ENCODE data around the gene LRFN4.

LRFN4 gene

DNA sequence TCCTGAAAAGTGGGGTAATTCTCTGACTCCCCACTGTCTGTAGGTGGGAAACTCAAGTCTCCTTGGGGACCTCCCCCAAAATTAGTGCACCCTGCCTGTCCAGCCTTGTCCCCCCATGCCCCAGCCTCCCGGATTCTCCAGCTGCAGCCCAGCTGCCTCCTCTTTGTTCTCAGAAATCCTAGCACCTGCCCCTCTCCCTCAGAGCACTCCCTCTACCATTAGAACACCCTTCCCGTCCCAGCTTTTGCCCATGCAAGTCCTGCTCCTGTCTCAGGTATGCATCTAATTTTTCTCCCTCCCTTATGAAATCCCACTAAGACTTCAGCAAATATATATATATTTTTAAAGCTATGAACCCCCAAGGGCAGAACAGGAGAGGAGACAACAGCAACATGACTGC, 37.3 kb downstream of the LRFN4 start:
- no peak for DNase-seq

DNA sequence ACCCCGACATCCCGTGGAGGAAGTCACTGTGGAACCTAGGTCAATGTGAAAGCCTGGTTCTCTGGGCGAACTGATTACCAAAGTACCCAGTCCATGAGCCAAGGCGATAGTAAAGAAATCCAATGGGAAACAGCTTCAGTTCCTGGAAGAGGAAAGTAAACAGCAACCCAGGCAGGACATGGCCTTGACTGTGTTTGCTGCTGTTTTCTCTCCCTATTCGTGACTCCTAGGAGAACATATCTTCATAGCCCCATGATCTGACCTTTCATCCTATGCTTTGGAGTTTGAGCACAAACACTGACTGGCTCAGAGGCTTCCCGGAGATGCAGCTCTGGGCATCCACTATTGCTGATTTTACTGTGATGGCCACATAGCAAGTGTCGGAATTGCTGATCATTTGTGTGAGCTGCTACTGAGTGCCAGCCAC, 45.1 kb downstream of the LRFN4 start:
- DNase-seq, result no peak

GRCh38 chr11:66902486-66903177, 45.8 kb downstream of the LRFN4 start:
- DNase-seq, result no peak

- DNase-seq, result no peak
Measured at GRCh38 chr11:66904055-66904454, 47.2 kb downstream of the LRFN4 start.

GRCh38 chr11:66904561-66904960, 47.7 kb downstream of the LRFN4 start:
- DNase-seq, result no peak

- no peak for DNase-seq
Measured at GRCh38 chr11:66904981-66905521, 48.2 kb downstream of the LRFN4 start.

DNA sequence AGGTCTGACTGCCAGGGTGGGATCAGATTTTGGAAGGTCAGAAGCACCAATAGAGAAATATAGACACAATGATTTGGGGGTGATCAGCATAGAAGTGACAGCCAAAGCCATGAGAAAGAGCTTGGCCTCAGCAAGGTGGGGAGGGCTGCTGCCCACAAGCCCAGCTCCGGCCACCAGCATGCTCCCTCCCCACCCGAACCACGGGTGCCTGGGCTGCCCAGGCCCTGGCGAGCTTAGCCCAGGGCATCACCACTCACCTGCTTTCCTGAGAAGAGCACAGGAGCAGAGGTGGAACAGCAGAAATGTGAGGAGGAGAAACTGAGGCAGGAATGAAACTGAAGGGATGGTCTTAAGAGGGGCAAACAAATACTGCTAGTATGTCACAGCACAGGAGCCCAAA, 48.8 kb downstream of the LRFN4 start:
- DNase-seq, result no peak

DNA sequence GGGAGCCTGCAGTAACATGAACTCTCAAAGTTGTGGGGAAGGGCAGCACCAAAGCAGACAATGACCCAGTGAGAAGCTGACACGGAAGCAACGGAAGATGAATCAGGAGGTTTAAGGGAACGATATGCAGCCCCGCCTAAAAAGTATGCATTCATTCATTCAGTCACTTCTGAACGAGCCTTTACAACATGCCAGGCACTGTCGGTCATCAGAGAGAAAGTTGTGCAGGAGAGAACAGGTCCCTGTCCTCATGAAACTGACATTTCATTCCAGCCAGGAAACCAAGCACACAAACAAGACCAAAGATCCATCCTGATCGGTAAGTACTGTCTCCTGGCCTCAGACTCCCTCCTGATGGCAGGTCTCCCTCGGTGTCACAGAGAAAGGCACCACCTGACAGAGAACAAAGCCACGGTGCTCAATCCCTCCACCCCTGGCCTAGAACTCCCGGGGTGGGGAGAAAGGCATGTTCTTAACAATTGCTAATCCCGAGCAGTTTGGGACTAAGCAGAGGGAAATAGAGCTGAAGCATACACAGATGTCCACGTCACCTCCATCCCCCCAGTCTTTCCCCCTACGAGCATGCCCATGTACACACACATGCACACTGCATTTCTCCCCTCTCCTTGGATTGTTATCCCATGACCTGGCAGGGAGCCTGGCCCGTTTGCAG, 49.3 kb downstream of the LRFN4 start:
- no peak for DNase-seq

GRCh38 chr11:66907751-66908630, 51.1 kb downstream of the LRFN4 start:
- no peak for DNase-seq

DNA sequence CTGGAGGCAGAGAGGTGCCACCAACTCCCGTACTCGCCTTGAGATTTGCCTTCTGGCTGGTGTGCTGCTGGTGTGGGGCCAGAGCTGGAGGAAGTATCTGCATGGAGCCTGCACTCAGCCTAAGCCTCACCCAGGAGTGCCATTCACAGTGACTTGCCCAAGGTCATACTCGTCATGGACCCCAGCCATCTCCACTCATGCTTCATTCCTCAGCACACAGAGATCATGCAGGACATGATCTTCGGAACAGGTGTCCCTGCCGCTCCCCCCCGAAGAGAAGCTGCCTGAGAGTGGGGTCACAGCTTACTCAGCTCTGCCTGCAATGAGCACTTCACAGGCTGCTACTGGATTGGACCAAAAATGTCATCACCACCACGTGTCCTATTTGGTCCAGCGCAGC, 52.3 kb downstream of the LRFN4 start:
- no peak for DNase-seq

DNA sequence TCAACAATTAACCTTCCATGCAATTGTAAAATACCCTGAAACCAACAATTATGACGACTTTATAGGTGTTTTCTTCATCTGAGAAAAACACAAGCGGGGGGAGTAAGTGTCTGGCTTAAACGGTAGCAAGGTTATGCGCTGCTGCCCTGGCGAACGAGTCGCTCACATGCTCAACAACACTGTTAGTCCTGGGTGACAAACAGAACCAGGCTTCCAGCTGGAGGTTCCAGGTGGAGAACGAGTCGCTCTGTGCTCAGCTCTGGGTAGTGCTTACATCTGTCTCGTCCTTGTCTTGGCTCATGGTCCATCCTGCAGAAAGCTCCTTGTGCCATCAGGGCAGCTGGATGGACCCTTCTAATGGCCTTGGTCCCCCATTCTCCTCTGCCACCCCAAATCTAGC, 53.2 kb downstream of the LRFN4 start:
- DNase-seq, result no peak
